Loucy (cell line): ENCODE data around the gene PLPP3.

Experiments used
- CTCF ChIP-seq: fragments of 200-600 bp; sonication (generic); conservative IDR thresholded peaks from 2 replicates; pipeline ENCODE4 v1.5.1; 2014; ENCODE audit warnings: mild to moderate bottlenecking, antibody characterized with exemption, low read length
- EZH2phosphoT487 ChIP-seq: fragments of 200-600 bp; IDR thresholded peaks from 2 replicates; pipeline ENCODE4 v1.6.1; 2018; ENCODE audit warnings: antibody characterized with exemption, mild to moderate bottlenecking, moderate library complexity, borderline replicate concordance

- TF ChIP-seq CTCF (no peak), EZH2phosphoT487 (no peak)
These were observed 8.4 kb downstream of the PLPP3 start for GRCh38 chr1:56570924-56571372.
